Body of pancreas (tissue), 4 donors: ENCODE data around the gene PCBP2.

Experiments used
- CTCF ChIP-seq, 7 experiments: fragments of 450-650 bp in 4 of 7; fragments of 200-600 bp in 3 of 7; sonication (generic) in 3 of 7; IDR thresholded peaks; one replicate each; pipeline ENCODE4 v1.5.1; 2016 to 2019; ENCODE audit warnings: antibody characterized with exemption in 7 of 7
- POLR2A ChIP-seq, 3 donors: fragments of 450-650 bp; IDR thresholded peaks; one replicate each; pipeline ENCODE4 v1.6.1; 2016; ENCODE audit warnings: antibody characterized with exemption in 3 of 3, mild to moderate bottlenecking in 2 of 3

- TF ChIP-seq CTCF (IDR thresholded peaks at IDR 0.05) = no peak
- no peak for TF ChIP-seq POLR2A (IDR thresholded peaks at IDR 0.05)
Observed at GRCh38 chr12:53484686-53485575, 33.0 kb downstream of the PCBP2 start.
